K562 (cell line): Measurements from ENCODE around the gene ZNF709. TPM values are rescaled to one million over a fixed set of nuclear protein-coding genes. Genes with fewer than 3 reads are reported as not detected.

Experiments
- ATAC-seq: fragments of 200-7000 bp; cut with Tn5 transposase; 3 replicates; pipeline ENCODE4 v1.9.1; 2020; ENCODE audit warnings: moderate library complexity
- BruUV-seq: library from RNA; stranded (reverse); fragments of 400-500 nt; replicated peaks from 2 replicates; lab custom pipeline; 2021; lab: Mats Ljungman, UMichigan
- CTCF ChIA-PET: fragments of 300-600 bp; formaldehyde crosslinking; extraction: SDS; loops from one replicate; lab custom pipeline; 2021; ENCODE audit warnings: low intra/inter-chr PET ratio; lab: Yijun Ruan, JAX
- POLR2A ChIA-PET: fragments of 300-600, 350-650 bp; sonication (Branson Sonifier 250); formaldehyde crosslinking; extraction: SDS; loops from one replicate; lab custom pipeline; 2021; ENCODE audit warnings: antibody characterized with exemption, inconsistent platforms; lab: Yijun Ruan, JAX
- DNase-seq, 4 experiments: peaks; one replicate each; pipeline versions ENCODE4 v3.0.0 to v3.0.0-alpha.2; 2011 to 2018; ENCODE audit warnings: low spot score in 3 of 4, mixed read lengths in 3 of 4; ENCODE audit errors: extremely low read depth in 1 of 4
- FAIRE-seq: peaks from 2 replicates; lab custom pipeline; 2011; peaks lifted over from hg19 to GRCh38; lab: Jason Lieb, UNC
- H2AFZ ChIP-seq: 2 replicates; pipeline ENCODE4 v1.6.0; 2011; ENCODE audit warnings: low read depth, low read length, control low read depth, inconsistent platforms
- H3K27ac ChIP-seq: fragments of 200-600 bp; 3 replicates; pipeline ENCODE4 v1.8.0; 2011; ENCODE audit warnings: low read depth, mild to moderate bottlenecking, control low read depth, inconsistent platforms, low read length, moderate library complexity, mixed read lengths; ENCODE audit errors: extremely low read depth
- H3K27me3 ChIP-seq, 2 experiments: fragments of 300-600 bp in 1 of 2; 2 replicates in 1 of 2; 3 replicates in 1 of 2; pipeline versions ENCODE4 v1.6.0 to v1.8.0; 2011; ENCODE audit warnings: inconsistent platforms in 2 of 2, low read length in 2 of 2, mild to moderate bottlenecking in 1 of 2, mixed read lengths in 1 of 2, moderate library complexity in 1 of 2; ENCODE audit not compliant: control insufficient read depth in 2 of 2, insufficient read depth in 2 of 2
- H3K36me3 ChIP-seq: fragments of 300-600 bp; 3 replicates; pipeline ENCODE4 v1.8.0; 2011; ENCODE audit warnings: mild to moderate bottlenecking, low read length, inconsistent platforms; ENCODE audit not compliant: control insufficient read depth, insufficient read depth
- H3K4me1 ChIP-seq, 2 experiments: fragments of 200-600 bp in 1 of 2; replicated peaks in 1 of 2; 2 replicates in 1 of 2; 3 replicates in 1 of 2; pipeline versions ENCODE4 v1.5.1 to v1.8.0; 2011; ENCODE audit warnings: inconsistent platforms in 2 of 2, low read length in 2 of 2, mild to moderate bottlenecking in 1 of 2, mixed read lengths in 1 of 2, moderate library complexity in 1 of 2; ENCODE audit not compliant: control insufficient read depth in 2 of 2, insufficient read depth in 2 of 2
- H3K4me2 ChIP-seq: 2 replicates; pipeline ENCODE4 v1.6.1; 2011; ENCODE audit warnings: low read length, control low read depth, inconsistent platforms, mixed read lengths; ENCODE audit not compliant: insufficient read depth
- H3K4me3 ChIP-seq: fragments of 200-600 bp; sonication (generic), shearing (Covaris generic); 2 replicates; pipeline ENCODE4 v1.5.1; 2016; ENCODE audit warnings: control low read depth, inconsistent platforms
- H3K79me2 ChIP-seq: fragments of 200-600 bp; 3 replicates; pipeline ENCODE4 v1.8.0; 2011; ENCODE audit warnings: low read length, inconsistent platforms; ENCODE audit not compliant: control insufficient read depth, insufficient read depth
- H3K9ac ChIP-seq, 2 experiments: 2 replicates each; pipeline versions ENCODE4 v1.6.0 to v1.6.1; 2011; ENCODE audit warnings: low read depth in 2 of 2, low read length in 2 of 2, control low read depth in 1 of 2, inconsistent platforms in 1 of 2, mild to moderate bottlenecking in 1 of 2, mixed read lengths in 1 of 2; ENCODE audit not compliant: insufficient read depth in 1 of 2
- H3K9me1 ChIP-seq: one replicate; pipeline ENCODE4 v1.6.0; 2011; ENCODE audit warnings: inconsistent platforms, mild to moderate bottlenecking, low read length, moderate library complexity; ENCODE audit not compliant: control insufficient read depth, insufficient read depth
- H3K9me3 ChIP-seq: replicated peaks from 2 replicates; pipeline ENCODE4 v1.5.1; 2011; ENCODE audit warnings: low read depth, low read length, inconsistent platforms; ENCODE audit not compliant: control insufficient read depth, insufficient read depth
- H4K20me1 ChIP-seq: replicated peaks from 2 replicates; pipeline ENCODE4 v1.6.1; 2011; ENCODE audit warnings: low read length, inconsistent platforms, mixed read lengths; ENCODE audit not compliant: control insufficient read depth, insufficient read depth
- CREB5 ChIP-seq: fragments of 250-450 bp; sonication (Bioruptor Pico); IDR thresholded peaks from 2 replicates; pipeline ENCODE4 v1.5.0; 2020; ENCODE audit warnings: mild to moderate bottlenecking
- PRMT5 ChIP-seq: sonication (generic); formaldehyde crosslinking; IDR thresholded peaks from 2 replicates; pipeline ENCODE4 v1.5.0; 2020; ENCODE audit warnings: missing genetic modification reagents
- SNIP1 ChIP-seq: fragments of 450-650 bp; IDR thresholded peaks from 2 replicates; pipeline ENCODE4 v1.7.1; 2017; ENCODE audit warnings: low read depth, mild to moderate bottlenecking
- WGBS: fragments of 100-300 bp; shearing (Covaris generic); methylation state at CpG from one replicate; pipeline ENCODE4 v1.1.6; 2016; ENCODE audit warnings: low coverage, mixed read lengths; ENCODE audit not compliant: insufficient coverage; ENCODE audit errors: missing lambda C conversion rate; 5-methylcytosine and 5-hydroxymethylcytosine counted together
- in situ Hi-C: fragments of 300-500 bp; cut with MboI; formaldehyde crosslinking; loops from 4 replicates; pipeline ENCODE4 v1.15.0; 2018; ENCODE audit warnings: inconsistent platforms, mixed read lengths
- intact Hi-C: fragments of 100-400 bp; cut with micrococcal nuclease; formaldehyde crosslinking; loops from 2 replicates; pipeline ENCODE4 v1.14.2; 2022
- polyA plus RNA-seq, 8 experiments: library from polyadenylated mRNA; depleted of rRNA in 4 of 8; stranded (reverse) in 5 of 8; unstranded in 3 of 8; fragments of >200 nt; fragmentation: Nextera tagmentation in 2 of 8; fragmentation: Illumina TruSeq in 1 of 8; extraction: Ambion mirVana in 2 of 8; extraction: Trizol in 1 of 8; gene quantifications; 2 replicates each; pipeline versions ENCODE4 v1.2.1 to v1.2.3, GENCODE V29; 2011 to 2014; ENCODE audit warnings: inconsistent platforms in 1 of 8, missing spikeins in 1 of 8
- total RNA-seq, 7 experiments: library from RNA; depleted of rRNA in 6 of 7; stranded (reverse); fragments of >200 nt in 6 of 7; fragmentation: Illumina TruSeq in 2 of 7; extraction: Trizol in 2 of 7; gene quantifications; 2 replicates each; pipeline versions ENCODE4 v1.2.1 to v1.2.3, GENCODE V29; 2011 to 2021; ENCODE audit warnings: low replicate concordance in 1 of 7
- TF ChIP-seq, protein P1 (sequence below): fragments of 450-650 bp; formaldehyde crosslinking; conservative IDR thresholded peaks from 2 replicates; pipeline ENCODE4 v1.4.0; 2022; ENCODE audit warnings: mild to moderate bottlenecking, missing genetic modification characterization

The ZNF709 gene
- total and polyA plus RNA-seq, 9 of the 15 experiments (the other 6 are each of a cell fraction or from before 2014, with no cell fraction given) = 0.07 to 0.69 (median 0.18) TPM

GRCh38 chr19:12481781-12482508 lies 2.7 kb downstream of the ZNF709 start:
- 2% methylated on average over 3 of the region's 4 CpGs for WGBS
- in situ Hi-C loops (no loop called here), intact Hi-C loops (loop anchor here (10.0 kb wide), 1 partner anchor 107 kb away; no protein-coding TSS in a partner anchor)
- DNase-seq = no peak
- Histone ChIP-seq H3K79me2 (no peaks in the 10 kb centered on the region), H4K20me1 (no peaks in the 10 kb centered on the region), H2AFZ (no peak overlapping the region), H3K27ac (no peak overlapping the region), H3K4me1 (peaks cover 0 to 11% of the 10 kb centered on the region in 2 experiments; a peak in 3 of 5 replicates), H3K9me3 (no peaks in the 10 kb centered on the region), H3K9me1 (no peaks in the 10 kb centered on the region), H3K4me3 (no peak overlapping the region), H3K9ac (no peak overlapping the region), H3K4me2 (no peak overlapping the region), H3K36me3 (no peaks in the 10 kb centered on the region), H3K27me3 (no peaks in the 10 kb centered on the region; a peak in 1 of 5 replicates)
- no peak for TF ChIP-seq SNIP1
- TF ChIP-seq, protein P1, sequence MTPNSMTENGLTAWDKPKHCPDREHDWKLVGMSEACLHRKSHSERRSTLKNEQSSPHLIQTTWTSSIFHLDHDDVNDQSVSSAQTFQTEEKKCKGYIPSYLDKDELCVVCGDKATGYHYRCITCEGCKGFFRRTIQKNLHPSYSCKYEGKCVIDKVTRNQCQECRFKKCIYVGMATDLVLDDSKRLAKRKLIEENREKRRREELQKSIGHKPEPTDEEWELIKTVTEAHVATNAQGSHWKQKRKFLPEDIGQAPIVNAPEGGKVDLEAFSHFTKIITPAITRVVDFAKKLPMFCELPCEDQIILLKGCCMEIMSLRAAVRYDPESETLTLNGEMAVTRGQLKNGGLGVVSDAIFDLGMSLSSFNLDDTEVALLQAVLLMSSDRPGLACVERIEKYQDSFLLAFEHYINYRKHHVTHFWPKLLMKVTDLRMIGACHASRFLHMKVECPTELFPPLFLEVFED (CRISPR knock-in tag) = 0 out of 2 replicates have a peak, but pooled peaks have one; percentile 47
- TF ChIP-seq PRMT5 (CRISPR knock-in tag) = no peak
- TF ChIP-seq CREB5 (CRISPR knock-in tag) = no peak
- ChIA-PET POLR2A (interaction anchor here (0.6 kb wide), 1 partner anchor 56 kb away, joined by 3 read pairs; no protein-coding TSS in a partner anchor), CTCF (no interaction called here)
- ATAC-seq = no peak
- no peak for FAIRE-seq
- BruUV-seq = no TSS peak
